Endothelial cell of umbilical vein (primary cell): ENCODE data around the gene WAC. TPM values are rescaled to one million over a fixed set of nuclear protein-coding genes. Genes with fewer than 3 reads are reported as not detected.

Experiments
- BruUV-seq: library from RNA; stranded (reverse); fragments of 400-500 nt; replicated peaks from 2 replicates; lab custom pipeline; 2021; lab: Mats Ljungman, UMichigan
- CTCF ChIA-PET: fragments of 300-600, 350-600 bp; sonication (Branson Sonifier 250); formaldehyde crosslinking; loops from one replicate; lab custom pipeline; 2021; ENCODE audit warnings: antibody characterized with exemption, inconsistent platforms; lab: Charles Lee
- POLR2A ChIA-PET: fragments of 300-600, 350-600 bp; sonication (Branson Sonifier 250); formaldehyde crosslinking; loops from one replicate; lab custom pipeline; 2021; ENCODE audit warnings: antibody characterized with exemption, inconsistent platforms; lab: Charles Lee
- DNase-seq: peaks from one replicate; pipeline ENCODE4 v3.0.0-alpha.2; 2011; ENCODE audit warnings: low read depth, low spot score
- FAIRE-seq: peaks from 2 replicates; lab custom pipeline; 2011; peaks lifted over from hg19 to GRCh38; lab: Jason Lieb, UNC
- H2AFZ ChIP-seq: 2 replicates; pipeline ENCODE4 v1.6.0; 2012; ENCODE audit warnings: low read depth, low read length, control low read depth, inconsistent platforms
- H3K27ac ChIP-seq: 2 replicates; pipeline ENCODE4 v1.5.1; 2011; ENCODE audit warnings: low read depth, mild to moderate bottlenecking, control low read depth, low read length, moderate library complexity; ENCODE audit not compliant: insufficient read depth
- H3K27me3 ChIP-seq, 2 experiments: 2 replicates each; pipeline versions ENCODE4 v1.6.0 to v1.6.1; 2011; ENCODE audit warnings: low read length in 2 of 2, mixed read lengths in 1 of 2; ENCODE audit not compliant: control insufficient read depth in 2 of 2, insufficient read depth in 2 of 2
- H3K36me3 ChIP-seq, 2 experiments: 2 replicates in 1 of 2; 3 replicates in 1 of 2; pipeline ENCODE4 v1.5.1; 2011; ENCODE audit warnings: low read length in 2 of 2, mild to moderate bottlenecking in 1 of 2, moderate library complexity in 1 of 2; ENCODE audit not compliant: control insufficient read depth in 2 of 2, insufficient read depth in 2 of 2; ENCODE audit errors: extremely low read depth in 1 of 2
- H3K4me1 ChIP-seq: 3 replicates; pipeline ENCODE4 v1.5.1; 2011; ENCODE audit warnings: mild to moderate bottlenecking, low read length; ENCODE audit not compliant: control insufficient read depth, insufficient read depth; ENCODE audit errors: extremely low read depth
- H3K4me2 ChIP-seq: 2 replicates; pipeline ENCODE4 v1.6.1; 2011; ENCODE audit warnings: low read length, control low read depth, mixed read lengths; ENCODE audit not compliant: insufficient read depth
- H3K4me3 ChIP-seq, 3 experiments: fragments of 200-600 bp in 1 of 3; sonication (generic), shearing (Covaris generic) in 1 of 3; replicated peaks in 1 of 3; 2 replicates each; pipeline ENCODE4 v1.5.1; 2011 to 2016; ENCODE audit warnings: control low read depth in 3 of 3, low read length in 3 of 3, mild to moderate bottlenecking in 2 of 3, inconsistent platforms in 1 of 3, low read depth in 1 of 3, moderate library complexity in 1 of 3; ENCODE audit not compliant: insufficient read depth in 1 of 3
- H3K79me2 ChIP-seq: 2 replicates; pipeline ENCODE4 v1.6.0; 2012; ENCODE audit warnings: low read length, inconsistent platforms; ENCODE audit not compliant: control insufficient read depth, insufficient read depth
- H3K9ac ChIP-seq: replicated peaks from 2 replicates; pipeline ENCODE3; 2011; ENCODE audit warnings: low read length, control low read depth; ENCODE audit not compliant: insufficient read depth; ENCODE audit errors: extremely low read depth
- H3K9me1 ChIP-seq: replicated peaks from 3 replicates; pipeline ENCODE4 v1.6.0; 2011; ENCODE audit warnings: mild to moderate bottlenecking, low read length; ENCODE audit not compliant: control insufficient read depth, insufficient read depth; ENCODE audit errors: extremely low read depth
- H3K9me3 ChIP-seq: replicated peaks from 2 replicates; pipeline ENCODE4 v1.5.1; 2012; ENCODE audit warnings: low read length, inconsistent platforms; ENCODE audit not compliant: control insufficient read depth, insufficient read depth
- H4K20me1 ChIP-seq: replicated peaks from 2 replicates; pipeline ENCODE3; 2011; ENCODE audit warnings: mild to moderate bottlenecking, low read length; ENCODE audit not compliant: control insufficient read depth, insufficient read depth; ENCODE audit errors: extremely low read depth
- CTCF ChIP-seq, 2 donors: IDR thresholded peaks; 1 replicate in 1 of 2; 2 replicates in 1 of 2; pipeline ENCODE4 v1.5.1; 2011; ENCODE audit warnings: low read length in 2 of 2, mild to moderate bottlenecking in 2 of 2, moderate library complexity in 2 of 2, control low read depth in 1 of 2, inconsistent platforms in 1 of 2, low read depth in 1 of 2; ENCODE audit not compliant: insufficient read depth in 1 of 2; ENCODE audit errors: extremely low read depth in 1 of 2
- EZH2 ChIP-seq: IDR thresholded peaks from 2 replicates; pipeline ENCODE4 v1.6.1; 2012; ENCODE audit warnings: borderline replicate concordance, low read depth, mild to moderate bottlenecking, moderate library complexity, low read length, inconsistent platforms; ENCODE audit not compliant: severe bottlenecking
- FOS ChIP-seq: IDR thresholded peaks from 2 replicates; pipeline ENCODE4 v1.6.1; 2011; ENCODE audit warnings: mild to moderate bottlenecking, low read length, moderate library complexity, borderline replicate concordance; ENCODE audit not compliant: insufficient read depth
- GATA2 ChIP-seq: IDR thresholded peaks from 2 replicates; pipeline ENCODE4 v1.7.0; 2011; ENCODE audit warnings: low read depth, mild to moderate bottlenecking, moderate library complexity, mixed read lengths, low read length; ENCODE audit not compliant: insufficient read length, insufficient read depth
- JUN ChIP-seq: IDR thresholded peaks from 2 replicates; pipeline ENCODE4 v1.6.1; 2011; ENCODE audit warnings: borderline replicate concordance, low read depth; ENCODE audit not compliant: insufficient read length, insufficient read depth
- MYC ChIP-seq: IDR thresholded peaks from one replicate; pipeline ENCODE4 v1.6.1; 2011; ENCODE audit warnings: mild to moderate bottlenecking, low read depth, low read length
- POLR2A ChIP-seq: IDR thresholded peaks from 2 replicates; pipeline ENCODE4 v1.6.1; 2012; ENCODE audit warnings: low read depth, mild to moderate bottlenecking, control low read depth, low read length
- POLR2AphosphoS5 ChIP-seq: IDR thresholded peaks from 2 replicates; pipeline ENCODE4 v1.6.1; 2012; ENCODE audit warnings: low read depth, mild to moderate bottlenecking, control low read depth, low read length, moderate library complexity; ENCODE audit not compliant: insufficient read depth
- dilution Hi-C: fragments of 300-500 bp; cut with MboI; formaldehyde crosslinking; loops from one replicate; pipeline ENCODE4 v1.15.0; 2019; ENCODE audit warnings: low sequenced_read_pairs; ENCODE audit not compliant: extremely low pct_ligation_motif_present
- intact Hi-C: fragments of 100-400 bp; cut with micrococcal nuclease; formaldehyde crosslinking; loops from one replicate; pipeline ENCODE4 v1.10.0; 2022
- polyA plus RNA-seq, 4 experiments: library from polyadenylated mRNA; depleted of rRNA in 3 of 4; stranded (reverse) in 3 of 4; unstranded in 1 of 4; fragments of >200 nt; gene quantifications; 2 replicates each; pipeline versions ENCODE4 v1.2.1 to v1.2.3, GENCODE V29; 2011 to 2012; ENCODE audit warnings: missing spikeins in 1 of 4
- total RNA-seq: library from RNA; stranded (reverse); gene quantifications from 2 replicates; pipeline ENCODE4 v1.2.3, GENCODE V29; 2021
- TF ChIP-seq, protein P1 (sequence below): IDR thresholded peaks from 2 replicates; pipeline ENCODE4 v1.6.1; 2011; ENCODE audit not compliant: insufficient read depth, insufficient read length

The WAC gene
- total and polyA plus RNA-seq, 2 donors (not counting 3 experiments of a cell fraction or from before 2014, with no cell fraction given): 49.2 to 101 TPM

- Histone ChIP-seq H3K9me3 (no peaks in the 10 kb centered on the region), H3K36me3 (no peaks in the 10 kb centered on the region), H3K9ac (no peak overlapping the region), H3K27me3 (peaks cover 0 to under 1% of the 10 kb centered on the region in 2 experiments), H3K4me2 (no peak overlapping the region), H2AFZ (no peak overlapping the region), H3K4me3 (no peak overlapping the region), H3K9me1 (no peaks in the 10 kb centered on the region), H3K4me1 (no peaks in the 10 kb centered on the region), H3K27ac (no peak overlapping the region), H4K20me1 (no peaks in the 10 kb centered on the region), H3K79me2 (no peaks in the 10 kb centered on the region)
- no peak for TF ChIP-seq CTCF (IDR thresholded peaks at IDR 0.05; ENCODE audit: extremely low read depth in 1 of 2, insufficient read depth in 1 of 2, low read depth in 1 of 2, low read length in 2 of 2)
- TF ChIP-seq JUN: no peak
- no TSS peak for BruUV-seq
- no peak for FAIRE-seq
- intact Hi-C loops (no loop called here), dilution Hi-C loops (no loop called here)
- ChIA-PET POLR2A (no interaction called here), CTCF (interaction anchor here (3.8 kb wide), 1 partner anchor 11 kb away, joined by 19 read pairs; no protein-coding TSS in a partner anchor)
- DNase-seq: no peak
Observed at GRCh38 chr10:28638392-28638791, 105.5 kb downstream of the WAC start.

DNA sequence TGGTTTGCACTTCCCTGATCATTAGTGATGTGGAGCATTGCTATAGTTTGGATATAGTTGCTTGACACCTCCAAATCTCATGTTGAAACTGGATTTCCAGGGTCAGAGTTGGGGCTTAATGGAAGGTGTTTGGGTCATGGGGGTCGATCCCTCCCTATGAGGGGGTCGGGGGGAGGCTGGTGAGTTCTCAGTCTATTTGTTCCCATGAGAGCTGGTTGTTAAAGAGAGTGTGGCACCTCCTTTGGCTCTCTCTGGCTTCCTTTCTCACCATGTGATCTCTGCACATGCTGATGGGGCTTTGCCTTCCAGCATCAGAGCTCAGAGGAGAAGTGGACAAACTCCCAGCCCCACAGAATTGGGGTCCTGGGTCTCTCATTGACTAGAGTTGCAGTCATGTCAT, 107.6 kb downstream of the WAC start:
- no peak for FAIRE-seq

More for the DNA sequence above, 107.6 kb downstream of the WAC start:
- no TSS peak for BruUV-seq
- POLR2A ChIA-PET: no interaction called here
- CTCF ChIA-PET: interaction anchor here (1.3 to 2.8 kb wide), 3 partner anchors 12 to 664 kb away, joined by 4 to 10 read pairs (median 5); no protein-coding TSS in a partner anchor
- Histone ChIP-seq H3K27ac (no peak overlapping the region), H3K27me3 (peaks cover 0 to 2% of the 10 kb centered on the region in 2 experiments), H3K4me3 (no peak overlapping the region), H3K36me3 (no peaks in the 10 kb centered on the region), H3K9ac (no peak overlapping the region), H3K9me3 (no peaks in the 10 kb centered on the region), H2AFZ (no peak overlapping the region), H3K4me1 (no peaks in the 10 kb centered on the region), H3K79me2 (no peaks in the 10 kb centered on the region), H4K20me1 (no peaks in the 10 kb centered on the region), H3K4me2 (no peak overlapping the region), H3K9me1 (no peaks in the 10 kb centered on the region)
- intact Hi-C loops (no loop called here), dilution Hi-C loops (no loop called here)
- TF ChIP-seq CTCF (IDR thresholded peaks at IDR 0.05; ENCODE audit: extremely low read depth in 1 of 2, insufficient read depth in 1 of 2, low read depth in 1 of 2, low read length in 2 of 2) (no peak), POLR2A (no peak), POLR2AphosphoS5 (no peak), MYC (no peak), GATA2 (no peak), EZH2 (no peak), JUN (no peak), FOS (no peak)
- TF ChIP-seq, protein P1, sequence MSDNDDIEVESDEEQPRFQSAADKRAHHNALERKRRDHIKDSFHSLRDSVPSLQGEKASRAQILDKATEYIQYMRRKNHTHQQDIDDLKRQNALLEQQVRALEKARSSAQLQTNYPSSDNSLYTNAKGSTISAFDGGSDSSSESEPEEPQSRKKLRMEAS: no peak
- no peak for DNase-seq
